ENCODE results near the gene RADX. TPM values are rescaled to one million over a fixed set of nuclear protein-coding genes. Genes with fewer than 3 reads are reported as not detected.

The RADX gene
- total RNA-seq, 2 experiments from 2014 or later, result 30.8 to 35.7 TPM

- no TSS peak for BruUV-seq (replicated peaks)
- TF ChIP-seq EZH2phosphoT487 (IDR thresholded peaks at IDR 0.05; ENCODE audit: borderline replicate concordance, low read depth, low read length) (no peak), CTCF (conservative IDR thresholded peaks at IDR 0.05; ENCODE audit: low read length) (no peak)
- H3K4me1 ChIP-seq (ENCODE audit: insufficient read depth, low read length, poor library complexity, severe bottlenecking), result no peaks in the 10 kb centered on the region
- H3K4me3 ChIP-seq (ENCODE audit: low read depth, low read length, poor library complexity, severe bottlenecking), result no peak overlapping the region
- H3K79me2 ChIP-seq (ENCODE audit: insufficient read depth, low read depth, low read length), result peaks cover under 1% of the 10 kb centered on the region; the same call in 1 of the 2 replicates
- no peaks in the 10 kb centered on the region for H3K9me3 ChIP-seq (ENCODE audit: low read length)
- ChIA-PET POLR2A (no interaction called here), CTCF (ENCODE audit: unreplicated experiment) (no interaction called here)
- H3K9me2 ChIP-seq (ENCODE audit: insufficient read depth, low read length), result no peaks in the 10 kb centered on the region
- no peak for DNase-seq (ENCODE audit: low spot score)
- intact Hi-C loops (cut with micrococcal nuclease; ENCODE audit: unreplicated experiment), result no loop called here
- no peaks in the 10 kb centered on the region; the same call in 1 of the 2 replicates for H4K20me1 ChIP-seq (ENCODE audit: insufficient read depth, low read length)
- H3K27ac ChIP-seq (ENCODE audit: low read depth, low read length, poor library complexity, severe bottlenecking), result no peak overlapping the region
- H2AFZ ChIP-seq (ENCODE audit: low read length), result no peak overlapping the region
- H3K4me2 ChIP-seq (ENCODE audit: low read length), result no peak overlapping the region
- H3K36me3 ChIP-seq (ENCODE audit: insufficient read depth, low read length), result 0 out of 2 replicates have a peak, but pooled peaks cover 4% of the 10 kb centered on the region
Observed at GRCh38 chrX:106621836-106622235, 10.1 kb downstream of the RADX start.

DNA sequence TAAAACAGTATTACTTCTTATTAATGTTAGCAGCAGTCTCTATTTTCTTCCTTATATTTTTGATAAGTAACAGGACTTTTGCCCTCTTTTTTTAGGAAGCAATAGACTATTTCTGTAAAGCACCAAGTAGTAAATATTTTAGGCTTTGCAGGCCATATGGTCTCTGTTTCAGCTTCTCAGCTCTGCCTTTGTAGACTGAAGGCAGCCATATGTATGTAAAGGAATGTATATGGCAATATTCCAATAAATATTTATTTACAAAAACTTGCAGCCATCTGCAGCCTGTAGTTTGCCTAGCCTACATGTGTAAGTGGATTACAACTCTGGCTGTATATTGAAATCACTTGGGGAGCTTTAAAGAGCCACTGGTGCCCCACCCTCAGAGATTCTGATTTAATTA, 15.0 kb downstream of the RADX start:
- Histone ChIP-seq H3K79me2 (ENCODE audit: insufficient read depth, low read depth, low read length) (no peaks in the 10 kb centered on the region), H3K36me3 (ENCODE audit: insufficient read depth, low read length) (0 out of 2 replicates have a peak, but pooled peaks cover 4% of the 10 kb centered on the region), H3K4me2 (ENCODE audit: low read length) (no peak overlapping the region), H3K9me2 (ENCODE audit: insufficient read depth, low read length) (no peaks in the 10 kb centered on the region), H4K20me1 (ENCODE audit: insufficient read depth, low read length) (no peaks in the 10 kb centered on the region), H3K9me3 (ENCODE audit: low read length) (no peaks in the 10 kb centered on the region), H3K4me3 (ENCODE audit: low read depth, low read length, poor library complexity, severe bottlenecking) (no peak overlapping the region), H3K27ac (ENCODE audit: low read depth, low read length, poor library complexity, severe bottlenecking) (no peak overlapping the region), H2AFZ (ENCODE audit: low read length) (no peak overlapping the region), H3K4me1 (ENCODE audit: insufficient read depth, low read length, poor library complexity, severe bottlenecking) (no peaks in the 10 kb centered on the region)
- ChIA-PET POLR2A (no interaction called here), CTCF (ENCODE audit: unreplicated experiment) (no interaction called here)
- BruUV-seq (replicated peaks), result no TSS peak
- no peak for DNase-seq (ENCODE audit: low spot score)
- TF ChIP-seq CTCF (conservative IDR thresholded peaks at IDR 0.05; ENCODE audit: low read length) (no peak), EZH2phosphoT487 (IDR thresholded peaks at IDR 0.05; ENCODE audit: borderline replicate concordance, low read depth, low read length) (no peak)
- intact Hi-C loops (cut with micrococcal nuclease; ENCODE audit: unreplicated experiment), result no loop called here

DNA sequence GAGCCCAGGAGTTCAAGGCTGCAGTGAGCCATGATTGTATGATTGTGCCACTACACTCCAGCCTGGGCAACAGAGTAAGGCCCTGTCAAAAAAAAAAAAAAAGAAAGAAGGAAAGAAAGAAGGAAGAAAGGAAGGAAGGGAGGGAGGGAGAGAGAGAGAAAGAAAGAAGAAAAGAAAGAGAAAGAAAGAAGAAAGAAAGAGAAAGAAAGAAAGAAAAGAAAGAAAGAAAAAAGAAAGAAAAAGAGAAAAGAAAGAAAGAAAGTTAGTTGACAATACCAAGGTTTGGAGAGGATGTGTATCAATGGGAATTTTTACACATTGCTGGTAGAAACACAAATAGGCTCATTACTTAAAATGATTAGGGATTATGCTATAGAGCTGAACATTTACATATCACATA, 19.8 kb downstream of the RADX start:
- Histone ChIP-seq H4K20me1 (ENCODE audit: insufficient read depth, low read length) (no peaks in the 10 kb centered on the region), H3K27ac (ENCODE audit: low read depth, low read length, poor library complexity, severe bottlenecking) (no peak overlapping the region), H3K4me3 (ENCODE audit: low read depth, low read length, poor library complexity, severe bottlenecking) (no peak overlapping the region), H3K79me2 (ENCODE audit: insufficient read depth, low read depth, low read length) (no peaks in the 10 kb centered on the region), H3K36me3 (ENCODE audit: insufficient read depth, low read length) (peaks cover 5% of the 10 kb centered on the region; the same call in 1 of the 2 replicates), H3K4me2 (ENCODE audit: low read length) (no peak overlapping the region), H3K9me3 (ENCODE audit: low read length) (no peaks in the 10 kb centered on the region), H3K4me1 (ENCODE audit: insufficient read depth, low read length, poor library complexity, severe bottlenecking) (no peaks in the 10 kb centered on the region), H3K9me2 (ENCODE audit: insufficient read depth, low read length) (no peaks in the 10 kb centered on the region), H2AFZ (ENCODE audit: low read length) (no peak overlapping the region)
- no peak for TF ChIP-seq EZH2phosphoT487 (IDR thresholded peaks at IDR 0.05; ENCODE audit: borderline replicate concordance, low read depth, low read length)
- no peak for TF ChIP-seq CTCF (conservative IDR thresholded peaks at IDR 0.05; ENCODE audit: low read length)
- no peak for DNase-seq (ENCODE audit: low spot score)
- ChIA-PET POLR2A (interaction anchor here (0.6 kb wide), 1 partner anchor 255 kb away, joined by 3 read pairs; no protein-coding TSS in a partner anchor), CTCF (ENCODE audit: unreplicated experiment) (no interaction called here)
- BruUV-seq (replicated peaks), result no TSS peak
- intact Hi-C loops (cut with micrococcal nuclease; ENCODE audit: unreplicated experiment), result no loop called here

All from OCI-LY7 (cell line).